Esophagus squamous epithelium (tissue), 4 donors: ENCODE measurements around the gene ZNF45.

Experiments
- POLR2A ChIP-seq, 4 donors: fragments of 450-650 bp; IDR thresholded peaks; one replicate each; pipeline ENCODE4 v1.6.1; 2017; ENCODE audit warnings: antibody characterized with exemption in 4 of 4, mild to moderate bottlenecking in 4 of 4, moderate library complexity in 3 of 4
- TF ChIP-seq, protein P1 (sequence below), 6 experiments: fragments of 450-650 bp in 4 of 6; fragments of 200-600 bp in 2 of 6; sonication (generic) in 2 of 6; IDR thresholded peaks; one replicate each; pipeline ENCODE4 v1.5.1; 2016 to 2019; ENCODE audit warnings: antibody characterized with exemption in 6 of 6, mild to moderate bottlenecking in 4 of 6, moderate library complexity in 4 of 6

DNA sequence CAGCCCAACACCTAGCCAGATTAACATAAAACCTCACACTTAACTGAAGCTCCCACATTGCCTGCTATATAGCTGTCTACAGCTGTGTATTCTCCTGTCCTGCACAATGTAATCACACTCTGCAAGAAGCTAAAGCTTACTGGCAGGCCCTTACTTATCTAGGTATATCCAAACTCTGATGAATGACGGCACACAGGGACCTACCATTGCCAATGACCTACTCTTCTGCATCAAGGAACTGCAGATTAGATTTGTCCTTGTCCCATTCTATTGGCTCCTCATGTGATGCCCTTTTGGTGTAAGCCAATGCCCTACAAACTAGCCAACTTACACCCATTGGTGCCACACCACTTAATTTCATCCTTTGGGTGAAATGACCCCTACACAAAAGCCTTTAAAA is 26.4 kb downstream of the ZNF45 start:
- TF ChIP-seq, protein P1, sequence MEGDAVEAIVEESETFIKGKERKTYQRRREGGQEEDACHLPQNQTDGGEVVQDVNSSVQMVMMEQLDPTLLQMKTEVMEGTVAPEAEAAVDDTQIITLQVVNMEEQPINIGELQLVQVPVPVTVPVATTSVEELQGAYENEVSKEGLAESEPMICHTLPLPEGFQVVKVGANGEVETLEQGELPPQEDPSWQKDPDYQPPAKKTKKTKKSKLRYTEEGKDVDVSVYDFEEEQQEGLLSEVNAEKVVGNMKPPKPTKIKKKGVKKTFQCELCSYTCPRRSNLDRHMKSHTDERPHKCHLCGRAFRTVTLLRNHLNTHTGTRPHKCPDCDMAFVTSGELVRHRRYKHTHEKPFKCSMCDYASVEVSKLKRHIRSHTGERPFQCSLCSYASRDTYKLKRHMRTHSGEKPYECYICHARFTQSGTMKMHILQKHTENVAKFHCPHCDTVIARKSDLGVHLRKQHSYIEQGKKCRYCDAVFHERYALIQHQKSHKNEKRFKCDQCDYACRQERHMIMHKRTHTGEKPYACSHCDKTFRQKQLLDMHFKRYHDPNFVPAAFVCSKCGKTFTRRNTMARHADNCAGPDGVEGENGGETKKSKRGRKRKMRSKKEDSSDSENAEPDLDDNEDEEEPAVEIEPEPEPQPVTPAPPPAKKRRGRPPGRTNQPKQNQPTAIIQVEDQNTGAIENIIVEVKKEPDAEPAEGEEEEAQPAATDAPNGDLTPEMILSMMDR (IDR thresholded peaks at IDR 0.05), result no peak
- TF ChIP-seq POLR2A (IDR thresholded peaks at IDR 0.05), result no peak
